ENCODE data around the gene HRAS.

Gene HRAS

DNA sequence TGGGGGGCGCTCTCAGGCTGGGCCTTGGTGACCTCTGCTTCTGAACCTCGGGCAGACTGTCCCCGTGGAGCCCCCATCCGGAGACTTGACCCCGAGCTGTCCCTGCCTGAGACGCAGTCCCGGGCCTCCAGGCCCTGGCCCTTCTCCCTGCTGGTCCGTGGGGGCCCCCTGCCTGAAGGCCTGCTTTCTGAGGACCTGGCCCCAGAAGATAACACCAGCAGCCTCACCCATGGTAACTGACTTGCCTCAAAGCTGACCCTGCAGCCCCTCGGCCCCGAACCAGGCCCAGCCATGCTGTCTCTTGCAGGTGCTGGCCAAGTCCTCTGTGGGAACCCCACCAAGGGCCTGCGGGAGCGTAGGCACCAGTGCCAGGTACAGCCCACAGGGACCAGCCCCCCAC is 16.2 kb upstream of the HRAS start:
- no peak for TF ChIP-seq FOXP2 (optimal IDR thresholded peaks at IDR 0.05; ENCODE audit: control extremely low read depth, extremely low read length, insufficient read depth)
- no peak for TF ChIP-seq EZH2 (IDR thresholded peaks at IDR 0.05)
- no peak for TF ChIP-seq POLR2AphosphoS5 (IDR thresholded peaks at IDR 0.05; ENCODE audit: borderline replicate concordance, low read depth, low read length)
- H3K4me3 ChIP-seq, result no peak overlapping the region
- H3K36me3 ChIP-seq (ENCODE audit: insufficient read depth, low read length), result no peaks in the 10 kb centered on the region
- H3K9ac ChIP-seq (ENCODE audit: insufficient read length), result no peak overlapping the region
- no peak for DNase-seq (ENCODE audit: low read depth, low spot score)
- H3K27ac ChIP-seq, result no peak overlapping the region
- no peaks in the 10 kb centered on the region for H3K9me3 ChIP-seq (ENCODE audit: low read depth, low read length)

GRCh38 chr11:551131-551530 is 15.8 kb upstream of the HRAS start:
- Histone ChIP-seq H3K27ac (no peak overlapping the region), H3K4me3 (no peak overlapping the region), H3K36me3 (ENCODE audit: insufficient read depth, low read length) (no peaks in the 10 kb centered on the region), H3K9me3 (ENCODE audit: low read depth, low read length) (no peaks in the 10 kb centered on the region), H3K9ac (ENCODE audit: insufficient read length) (no peak overlapping the region)
- TF ChIP-seq POLR2AphosphoS5 (IDR thresholded peaks at IDR 0.05; ENCODE audit: borderline replicate concordance, low read depth, low read length), result no peak
- TF ChIP-seq EZH2 (IDR thresholded peaks at IDR 0.05), result no peak
- TF ChIP-seq FOXP2 (optimal IDR thresholded peaks at IDR 0.05; ENCODE audit: control extremely low read depth, extremely low read length, insufficient read depth), result no peak
- no peak for DNase-seq (ENCODE audit: low read depth, low spot score)

GRCh38 chr11:550746-551085 is 15.3 kb upstream of the HRAS start:
- no peak for TF ChIP-seq EZH2 (IDR thresholded peaks at IDR 0.05)
- no peak for TF ChIP-seq FOXP2 (optimal IDR thresholded peaks at IDR 0.05; ENCODE audit: control extremely low read depth, extremely low read length, insufficient read depth)
- no peak for TF ChIP-seq POLR2AphosphoS5 (IDR thresholded peaks at IDR 0.05; ENCODE audit: borderline replicate concordance, low read depth, low read length)
- no peak overlapping the region for H3K27ac ChIP-seq
- no peak overlapping the region for H3K4me3 ChIP-seq
- no peaks in the 10 kb centered on the region for H3K36me3 ChIP-seq (ENCODE audit: insufficient read depth, low read length)
- DNase-seq (ENCODE audit: low read depth, low spot score), result no peak
- no peak overlapping the region for H3K9ac ChIP-seq (ENCODE audit: insufficient read length)
- no peaks in the 10 kb centered on the region for H3K9me3 ChIP-seq (ENCODE audit: low read depth, low read length)

DNA sequence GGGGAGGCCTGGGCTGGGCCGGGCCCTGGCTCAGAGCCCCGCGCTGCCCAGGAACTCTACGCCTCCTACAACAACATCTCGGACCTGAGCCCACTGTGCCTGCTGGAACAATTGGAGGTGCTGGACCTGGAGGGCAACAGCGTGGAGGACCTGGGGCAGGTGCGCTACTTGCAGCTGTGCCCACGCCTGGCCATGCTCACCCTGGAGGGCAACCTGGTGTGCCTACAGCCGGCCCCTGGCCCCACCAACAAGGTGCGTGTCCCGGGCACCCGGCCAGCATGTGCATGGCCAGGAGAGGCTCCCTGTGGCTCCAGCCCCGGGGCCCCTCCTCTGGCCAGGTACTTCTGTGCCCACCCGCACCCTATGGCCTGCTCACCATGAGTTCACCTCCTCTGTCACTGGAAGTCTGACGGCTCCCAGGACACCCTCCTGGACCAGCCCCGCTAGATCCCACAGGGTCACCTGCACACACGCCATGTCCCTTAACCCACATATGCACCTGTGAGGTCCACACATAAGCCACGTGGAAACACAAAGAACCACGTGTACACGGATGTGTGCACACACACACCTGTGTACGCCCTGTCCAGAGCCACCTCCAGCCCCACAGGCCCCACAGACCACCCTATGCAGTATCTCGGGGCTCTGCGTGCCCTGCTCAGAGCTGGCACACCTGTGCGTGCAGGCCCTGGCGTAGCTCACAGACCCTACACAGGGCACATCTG is 14.8 kb upstream of the HRAS start:
- DNase-seq (ENCODE audit: low read depth, low spot score), result no peak

GRCh38 chr11:548700-549603 is 13.6 kb upstream of the HRAS start:
- no peak for TF ChIP-seq EZH2 (IDR thresholded peaks at IDR 0.05)
- no peak for TF ChIP-seq FOXP2 (optimal IDR thresholded peaks at IDR 0.05; ENCODE audit: control extremely low read depth, extremely low read length, insufficient read depth)
- TF ChIP-seq POLR2AphosphoS5 (IDR thresholded peaks at IDR 0.05; ENCODE audit: borderline replicate concordance, low read depth, low read length), result no peak
- Histone ChIP-seq H3K9ac (ENCODE audit: insufficient read length) (no peak overlapping the region), H3K27ac (no peak overlapping the region), H3K4me3 (no peak overlapping the region), H3K36me3 (ENCODE audit: insufficient read depth, low read length) (no peaks in the 10 kb centered on the region), H3K9me3 (ENCODE audit: low read depth, low read length) (no peaks in the 10 kb centered on the region)
- DNase-seq (ENCODE audit: low read depth, low spot score), result no peak

More for the DNA sequence above, 14.8 kb upstream of the HRAS start:
- no peak overlapping the region for H3K27ac ChIP-seq
- H3K9ac ChIP-seq (ENCODE audit: insufficient read length), result no peak overlapping the region
- H3K36me3 ChIP-seq (ENCODE audit: insufficient read depth, low read length), result no peaks in the 10 kb centered on the region
- no peaks in the 10 kb centered on the region for H3K9me3 ChIP-seq (ENCODE audit: low read depth, low read length)
- TF ChIP-seq EZH2 (IDR thresholded peaks at IDR 0.05) (no peak), POLR2AphosphoS5 (IDR thresholded peaks at IDR 0.05; ENCODE audit: borderline replicate concordance, low read depth, low read length) (no peak), FOXP2 (optimal IDR thresholded peaks at IDR 0.05; ENCODE audit: control extremely low read depth, extremely low read length, insufficient read depth) (no peak)
- H3K4me3 ChIP-seq, result no peak overlapping the region

DNA sequence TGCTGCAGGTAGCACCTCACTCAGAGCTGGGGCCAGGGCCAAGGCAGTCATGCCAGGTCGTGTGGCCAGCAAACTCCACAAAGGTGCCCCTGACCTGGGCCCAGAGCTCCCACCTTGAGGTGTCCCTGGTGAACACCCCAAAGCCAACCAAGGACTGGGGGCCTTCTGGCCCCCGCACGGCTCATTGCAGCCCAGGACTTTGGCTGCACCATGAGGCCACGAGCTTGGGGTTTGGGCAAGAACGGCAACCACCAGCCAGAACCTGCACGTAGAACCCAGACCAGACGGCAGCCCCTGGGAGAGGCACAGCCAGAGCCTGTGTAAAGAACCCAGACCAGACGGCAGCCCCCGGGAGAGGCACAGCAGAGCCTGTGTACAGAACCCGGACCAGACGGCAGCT is 9.8 kb upstream of the HRAS start:
- TF ChIP-seq POLR2AphosphoS5 (IDR thresholded peaks at IDR 0.05; ENCODE audit: borderline replicate concordance, low read depth, low read length) (no peak), EZH2 (IDR thresholded peaks at IDR 0.05) (no peak), FOXP2 (optimal IDR thresholded peaks at IDR 0.05; ENCODE audit: control extremely low read depth, extremely low read length, insufficient read depth) (no peak)
- H3K36me3 ChIP-seq (ENCODE audit: insufficient read depth, low read length), result no peaks in the 10 kb centered on the region
- no peak overlapping the region for H3K27ac ChIP-seq
- H3K9me3 ChIP-seq (ENCODE audit: low read depth, low read length), result no peaks in the 10 kb centered on the region
- no peak overlapping the region for H3K4me3 ChIP-seq
- DNase-seq (ENCODE audit: low read depth, low spot score), result no peak
- no peak overlapping the region for H3K9ac ChIP-seq (ENCODE audit: insufficient read length)

GRCh38 chr11:544817-545166 is 9.4 kb upstream of the HRAS start:
- Histone ChIP-seq H3K9me3 (ENCODE audit: low read depth, low read length) (no peaks in the 10 kb centered on the region), H3K27ac (no peak overlapping the region), H3K36me3 (ENCODE audit: insufficient read depth, low read length) (no peaks in the 10 kb centered on the region), H3K4me3 (no peak overlapping the region), H3K9ac (ENCODE audit: insufficient read length) (no peak overlapping the region)
- TF ChIP-seq POLR2AphosphoS5 (IDR thresholded peaks at IDR 0.05; ENCODE audit: borderline replicate concordance, low read depth, low read length), result no peak
- DNase-seq (ENCODE audit: low read depth, low spot score), result no peak

DNA sequence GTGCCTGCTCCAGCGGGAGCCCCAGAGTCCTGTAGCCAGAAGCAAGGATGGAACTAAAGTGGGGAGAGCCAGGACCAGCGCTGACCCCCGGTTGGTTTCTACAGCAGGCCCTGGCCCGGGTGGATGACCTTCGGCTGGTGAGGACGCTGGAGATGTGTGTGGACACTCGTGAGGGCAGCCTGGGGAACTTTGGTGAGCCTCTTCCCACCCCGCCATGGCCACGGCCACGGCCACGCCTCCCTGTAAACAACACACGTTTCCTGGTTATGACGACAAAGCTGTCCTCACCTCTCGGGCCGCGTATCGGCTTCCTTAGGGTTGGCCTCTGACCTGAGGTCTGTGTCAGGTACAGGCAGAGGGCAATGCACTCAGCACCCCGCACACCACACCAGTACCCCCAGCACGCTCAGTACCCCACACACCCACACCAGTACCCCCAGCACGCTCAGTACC is 6.1 kb upstream of the HRAS start:
- DNase-seq (ENCODE audit: low read depth, low spot score), result no peak
- no peaks in the 10 kb centered on the region for H3K9me3 ChIP-seq (ENCODE audit: low read depth, low read length)
- H3K27ac ChIP-seq, result no peak overlapping the region
- H3K36me3 ChIP-seq (ENCODE audit: insufficient read depth, low read length), result no peaks in the 10 kb centered on the region
- no peak overlapping the region for H3K9ac ChIP-seq (ENCODE audit: insufficient read length)
- no peak for TF ChIP-seq FOXP2 (optimal IDR thresholded peaks at IDR 0.05; ENCODE audit: control extremely low read depth, extremely low read length, insufficient read depth)
- TF ChIP-seq POLR2AphosphoS5 (IDR thresholded peaks at IDR 0.05; ENCODE audit: borderline replicate concordance, low read depth, low read length), result no peak
- TF ChIP-seq EZH2 (IDR thresholded peaks at IDR 0.05), result no peak
- no peak overlapping the region for H3K4me3 ChIP-seq
